Measurements from ENCODE around the gene UCP2. TPM values are rescaled to one million over a fixed set of nuclear protein-coding genes. Genes with fewer than 3 reads are reported as not detected.
A peak's percentile ranks its signal among the peaks of the same experiment; 100 is the strongest.

Gene UCP2
- total and polyA plus RNA-seq, 10 of the 15 experiments (the other 5 are each of a cell fraction or from before 2014, with no cell fraction given), result 32.9 to 248 (median 154) TPM

DNA sequence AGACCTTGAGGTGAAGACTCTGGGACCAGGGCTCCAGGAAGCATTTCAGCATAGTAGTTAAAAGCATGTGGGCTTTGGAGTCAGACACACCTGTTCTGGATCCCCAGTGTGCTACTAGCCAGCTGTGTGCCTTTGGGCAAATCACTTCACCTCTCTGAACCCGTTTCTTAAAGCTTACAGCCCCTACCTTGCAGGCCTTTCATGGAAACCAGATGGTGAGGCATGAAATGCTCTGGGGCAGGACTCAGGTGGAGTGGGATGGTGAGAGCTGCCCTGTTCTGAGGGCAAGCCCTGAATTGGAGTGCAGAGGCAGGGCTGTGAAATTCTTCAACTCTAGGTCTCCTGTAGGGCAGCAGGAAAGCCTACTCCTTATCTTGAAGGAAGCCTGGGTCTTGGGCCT is 10.5 kb downstream of the UCP2 start:
- no peak for FAIRE-seq
- SMC1A ChIA-PET (ENCODE audit: uncharacterized antibody, unreplicated experiment), result interaction anchor here (0.9 to 2.7 kb wide), 4 partner anchors 8 to 75 kb away, joined by 3 to 7 read pairs (median 6); no protein-coding TSS in a partner anchor
- intact Hi-C loops (cut with micrococcal nuclease; ENCODE audit: unreplicated experiment) (no loop called here), in situ Hi-C loops (cut with MboI) (no loop called here)
- Histone ChIP-seq H3K4me1 (ENCODE audit: control insufficient read depth, insufficient read depth, low read length) (peaks cover 9% of the 10 kb centered on the region), H2AFZ (ENCODE audit: control insufficient read depth, low read depth, low read length) (no peak overlapping the region), H3K9ac (ENCODE audit: control insufficient read depth, insufficient read depth, low read length) (no peak overlapping the region), H3K4me2 (ENCODE audit: control insufficient read depth, insufficient read depth) (no peak overlapping the region), H3K9me3 (replicated peaks; ENCODE audit: control insufficient read depth, insufficient read depth, low read length) (no peaks in the 10 kb centered on the region), H3K79me2 (ENCODE audit: control insufficient read depth, insufficient read depth, low read length) (no peaks in the 10 kb centered on the region), H3K36me3 (ENCODE audit: control insufficient read depth in 2 of 2, insufficient read depth in 2 of 2, low read length in 1 of 2) (peaks cover 17 to 19% of the 10 kb centered on the region in 2 experiments), H4K20me1 (ENCODE audit: control insufficient read depth, insufficient read depth) (no peaks in the 10 kb centered on the region), H3K27ac (ENCODE audit: control insufficient read depth, insufficient read depth) (no peak overlapping the region), H3K27me3 (replicated peaks in 1 of 2; ENCODE audit: control insufficient read depth in 2 of 2, insufficient read depth in 2 of 2, low read length in 1 of 2) (no peaks in the 10 kb centered on the region), H3K4me3 (no peak overlapping the region)
- DNase-seq (ENCODE audit: low read depth, low spot score), result no peak
- RAD21 ChIA-PET (ENCODE audit: unreplicated experiment), result interaction anchor here (0.9 to 1.7 kb wide), 4 partner anchors 8 to 199 kb away, joined by 3 read pairs; partner anchors contain the start of genes PPME1 and UCP2
- WGBS (ENCODE audit: insufficient coverage, insufficient replicate concordance, low lambda C conversion rate, missing lambda C conversion rate), result 0% methylated on average over 1 of the region's 1 CpG
- POLR2A ChIA-PET, result interaction anchor here (1.7 kb wide), 1 partner anchor 10 kb away, joined by 5 read pairs; the partner anchor contains the start of gene UCP2
- TF ChIP-seq POLR2A (IDR thresholded peaks at IDR 0.05; ENCODE audit: low read depth, low read length), result 0 out of 2 replicates have a peak, but pooled peaks have one; percentile 16
- TF ChIP-seq, protein P1, sequence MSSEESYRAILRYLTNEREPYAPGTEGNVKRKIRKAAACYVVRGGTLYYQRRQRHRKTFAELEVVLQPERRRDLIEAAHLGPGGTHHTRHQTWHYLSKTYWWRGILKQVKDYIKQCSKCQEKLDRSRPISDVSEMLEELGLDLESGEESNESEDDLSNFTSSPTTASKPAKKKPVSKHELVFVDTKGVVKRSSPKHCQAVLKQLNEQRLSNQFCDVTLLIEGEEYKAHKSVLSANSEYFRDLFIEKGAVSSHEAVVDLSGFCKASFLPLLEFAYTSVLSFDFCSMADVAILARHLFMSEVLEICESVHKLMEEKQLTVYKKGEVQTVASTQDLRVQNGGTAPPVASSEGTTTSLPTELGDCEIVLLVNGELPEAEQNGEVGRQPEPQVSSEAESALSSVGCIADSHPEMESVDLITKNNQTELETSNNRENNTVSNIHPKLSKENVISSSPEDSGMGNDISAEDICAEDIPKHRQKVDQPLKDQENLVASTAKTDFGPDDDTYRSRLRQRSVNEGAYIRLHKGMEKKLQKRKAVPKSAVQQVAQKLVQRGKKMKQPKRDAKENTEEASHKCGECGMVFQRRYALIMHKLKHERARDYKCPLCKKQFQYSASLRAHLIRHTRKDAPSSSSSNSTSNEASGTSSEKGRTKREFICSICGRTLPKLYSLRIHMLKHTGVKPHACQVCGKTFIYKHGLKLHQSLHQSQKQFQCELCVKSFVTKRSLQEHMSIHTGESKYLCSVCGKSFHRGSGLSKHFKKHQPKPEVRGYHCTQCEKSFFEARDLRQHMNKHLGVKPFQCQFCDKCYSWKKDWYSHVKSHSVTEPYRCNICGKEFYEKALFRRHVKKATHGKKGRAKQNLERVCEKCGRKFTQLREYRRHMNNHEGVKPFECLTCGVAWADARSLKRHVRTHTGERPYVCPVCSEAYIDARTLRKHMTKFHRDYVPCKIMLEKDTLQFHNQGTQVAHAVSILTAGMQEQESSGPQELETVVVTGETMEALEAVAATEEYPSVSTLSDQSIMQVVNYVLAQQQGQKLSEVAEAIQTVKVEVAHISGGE (CRISPR knock-in tag; IDR thresholded peaks at IDR 0.05), result no peak
- ATAC-seq, result no peak
- BruUV-seq (replicated peaks), result no TSS peak
- CTCF ChIA-PET, result interaction anchor here (0.6 to 1.7 kb wide), 5 partner anchors 9 to 82 kb away, joined by 3 to 5 read pairs (median 3); no protein-coding TSS in a partner anchor

Measured in GM12878 (cell line).